Stomach (tissue), 9 donors: ENCODE measurements around the gene TRPV3. TPM values are rescaled to one million over a fixed set of nuclear protein-coding genes. Genes with fewer than 3 reads are reported as not detected.
"Not testable (repeated sequence)": the region's sequence is repeated elsewhere in the genome, so short reads cannot be mapped to it uniquely, and the experiment has no call there.

Experiments used
- DNase-seq, 2 donors: peaks; one replicate each; pipeline versions ENCODE4 v3.0.0 to v3.0.0-alpha.2; 2013 to 2019
- H3K27ac ChIP-seq, 5 donors: fragments of 200-600 bp in 4 of 5; sonication (generic) in 4 of 5; one replicate each; pipeline ENCODE4 v1.5.1; 2013 to 2019; ENCODE audit warnings: mild to moderate bottlenecking in 1 of 5, moderate library complexity in 1 of 5
- H3K27me3 ChIP-seq, 3 donors: fragments of 200-600 bp; sonication (generic); one replicate each; pipeline ENCODE4 v1.5.1; 2017 to 2019; ENCODE audit warnings: mixed run types in 1 of 3
- H3K36me3 ChIP-seq, 4 donors: fragments of 200-600 bp; sonication (generic); 1 replicate in 3 of 4; 2 replicates in 1 of 4; pipeline ENCODE4 v1.5.1; 2016 to 2019
- H3K4me1 ChIP-seq, 4 donors: fragments of 200-600 bp; sonication (generic); one replicate each; pipeline ENCODE4 v1.5.1; 2016 to 2019
- H3K4me3 ChIP-seq, 4 donors: fragments of 200-600 bp; sonication (generic) in 3 of 4; one replicate each; pipeline ENCODE4 v1.5.1; 2016 to 2019; ENCODE audit warnings: mild to moderate bottlenecking in 1 of 4
- H3K9me3 ChIP-seq, 4 donors: fragments of 200-600 bp; sonication (generic); one replicate each; pipeline ENCODE4 v1.5.1; 2016 to 2019
- CTCF ChIP-seq, 7 experiments: fragments of 450-650 bp in 4 of 7; fragments of 200-600 bp in 3 of 7; sonication (generic) in 3 of 7; IDR thresholded peaks; one replicate each; pipeline ENCODE4 v1.5.1; 2016 to 2019; ENCODE audit warnings: antibody characterized with exemption in 7 of 7, control low read depth in 2 of 7, mild to moderate bottlenecking in 1 of 7
- POLR2AphosphoS5 ChIP-seq, 3 donors: sonication (generic); formaldehyde crosslinking; IDR thresholded peaks; one replicate each; pipeline ENCODE4 v1.6.1; 2016; ENCODE audit warnings: antibody characterized with exemption in 3 of 3
- WGBS, 5 donors: extraction: QIAGEN DNeasy Blood & Tissue Kit in 3 of 5; methylation state at CpG; one replicate each; pipeline versions ENCODE4 v1.1.5 to v1.1.7; 2013 to 2018; 5-methylcytosine and 5-hydroxymethylcytosine counted together
- intact Hi-C: fragments of 100-400 bp; cut with DNase I; formaldehyde crosslinking; loops from one replicate; pipeline ENCODE4 v1.15.1; 2023; ENCODE audit warnings: low total_unique reads
- polyA plus RNA-seq, 3 donors: library from polyadenylated mRNA; stranded (reverse); fragments of 200-250 nt; gene quantifications; one replicate each; pipeline ENCODE4 v1.2.3, GENCODE V29; 2013
- total RNA-seq, 5 donors: library from RNA; depleted of rRNA; stranded (reverse); fragments of >200 nt; gene quantifications; one replicate each; pipeline versions ENCODE4 v1.1.0 to v1.2.3, GENCODE V29; 2014 to 2016
- donor health status: healthy with polysubstance abuse.
- donor health status: Bipolar disorder and iron deficiency.
- donor health status: healthy.

The TRPV3 gene
- total and polyA plus RNA-seq, 8 donors: under 0.01 to 6.7 (median 0.33) TPM; not detected in 1

GRCh38 chr17:3469529-3469928 is 88.1 kb downstream of the TRPV3 start:
- no peak overlapping the region for H3K27ac ChIP-seq
- H3K9me3 ChIP-seq: no peaks in the 10 kb centered on the region
- no peak for DNase-seq
- no peaks in the 10 kb centered on the region for H3K27me3 ChIP-seq
- H3K4me3 ChIP-seq: no peak overlapping the region
- TF ChIP-seq POLR2AphosphoS5 (IDR thresholded peaks at IDR 0.05) (no peak), CTCF (IDR thresholded peaks at IDR 0.05) (no peak)
- intact Hi-C loops: no loop called here
- H3K4me1 ChIP-seq: peaks cover 0 to 8% (median 5%) of the 10 kb centered on the region in 4 donors
- no peaks in the 10 kb centered on the region for H3K36me3 ChIP-seq
- 46 to 72% (median 54%) methylated on average over 5 of the region's 5 CpGs for WGBS, 5 donors

GRCh38 chr17:3466355-3466754 is 91.3 kb downstream of the TRPV3 start:
- H3K9me3 ChIP-seq: not testable (repeated sequence)
- WGBS, 5 donors: 52 to 79% (median 62%) methylated on average over 1 of the region's 1 CpG

More at GRCh38 chr17:3466355-3466754, 91.3 kb downstream of the TRPV3 start:
- H3K4me1 ChIP-seq, H3K4me3 ChIP-seq, DNase-seq, intact Hi-C loops, H3K36me3 ChIP-seq, H3K27me3 ChIP-seq, H3K27ac ChIP-seq: not testable (repeated sequence)

Other genes with a start within 250 kb of the TRPV3 start
- gene OR3A2, start 171.5 kb downstream of the TRPV3 start, total RNA-seq: not detected
- not detected for gene OR3A2, start 171.5 kb downstream of the TRPV3 start, polyA plus RNA-seq
- not detected for gene OR1E1, start 159.4 kb downstream of the TRPV3 start, total RNA-seq
- not detected for gene OR1E1, start 159.4 kb downstream of the TRPV3 start, polyA plus RNA-seq
- gene OR3A3, start 146.4 kb downstream of the TRPV3 start, total RNA-seq: not detected
- not detected for gene OR3A3, start 146.4 kb downstream of the TRPV3 start, polyA plus RNA-seq
- not detected for gene OR1E2, start 124.0 kb downstream of the TRPV3 start, total RNA-seq
- not detected for gene OR1E2, start 124.0 kb downstream of the TRPV3 start, polyA plus RNA-seq
- gene SPATA22, start 86.0 kb downstream of the TRPV3 start, total RNA-seq: 1 to 10 TPM in 1 of 5 donors, not detected in 4; 4.1 TPM
- gene SPATA22, start 86.0 kb downstream of the TRPV3 start, polyA plus RNA-seq: 1 to 10 TPM in 1 of 3 donors, not detected in 2; 1.1 TPM
- gene ASPA, start 81.8 kb downstream of the TRPV3 start, total RNA-seq: 1 to 10 TPM in 4 of 5 donors, not detected in 1; 2.7 to 7.3 (median 4.7) TPM
- 1 to 10 TPM in 2 of 3 donors, under 1 TPM in 1; 0.53 to 3.1 (median 2.2) TPM for gene ASPA, start 81.8 kb downstream of the TRPV3 start, polyA plus RNA-seq
- gene TRPV1, start 51.6 kb upstream of the TRPV3 start, total RNA-seq: 10 to 100 TPM in 4 of 5 donors, 1 to 10 TPM in 1; 3.9 to 71.8 (median 19.4) TPM
- 1 to 10 TPM in 2 of 3 donors, under 1 TPM in 1; 0.92 to 4.2 (median 3.1) TPM for gene TRPV1, start 51.6 kb upstream of the TRPV3 start, polyA plus RNA-seq
- gene SHPK, start 78.4 kb upstream of the TRPV3 start, total RNA-seq: 10 to 100 TPM; 10.5 to 29.4 (median 12.3) TPM
- 1 to 10 TPM; 4.9 to 5.5 (median 5.1) TPM for gene SHPK, start 78.4 kb upstream of the TRPV3 start, polyA plus RNA-seq
- 10 to 100 TPM; 10.5 to 74.5 (median 18.0) TPM for gene CTNS, start 78.9 kb upstream of the TRPV3 start, total RNA-seq
- gene CTNS, start 78.9 kb upstream of the TRPV3 start, polyA plus RNA-seq: 1 to 10 TPM; 4.0 to 9.2 (median 5.4) TPM
- gene TAX1BP3, start 110.8 kb upstream of the TRPV3 start, total RNA-seq: 100 to 1,000 TPM in 4 of 5 donors, 10 to 100 TPM in 1; 52.7 to 229 (median 108) TPM
- gene TAX1BP3, start 110.8 kb upstream of the TRPV3 start, polyA plus RNA-seq: 100 to 1,000 TPM; 114 to 267 (median 235) TPM
- gene EMC6, start 111.0 kb upstream of the TRPV3 start, total RNA-seq: 10 to 100 TPM in 2 of 5 donors, 1 to 10 TPM in 1, not detected in 2; 2.6 to 28.6 (median 19.1) TPM
- 10 to 100 TPM; 60.2 to 75.6 (median 75.3) TPM for gene EMC6, start 111.0 kb upstream of the TRPV3 start, polyA plus RNA-seq
- gene P2RX5, start 138.3 kb upstream of the TRPV3 start, total RNA-seq: 10 to 100 TPM in 1 of 5 donors, 1 to 10 TPM in 3, not detected in 1; 3.7 to 37.5 (median 7.1) TPM
- gene P2RX5, start 138.3 kb upstream of the TRPV3 start, polyA plus RNA-seq: 1 to 10 TPM in 2 of 3 donors, not detected in 1; 1.1 to 7.1 TPM
- gene HASPIN, start 166.1 kb upstream of the TRPV3 start, total RNA-seq: under 1 TPM in 3 of 5 donors, not detected in 2; 0.55 to 0.89 (median 0.87) TPM
- under 1 TPM in 2 of 3 donors, not detected in 1; 0.30 to 0.68 TPM for gene HASPIN, start 166.1 kb upstream of the TRPV3 start, polyA plus RNA-seq
- gene ITGAE, start 243.4 kb upstream of the TRPV3 start, total RNA-seq: 10 to 100 TPM in 3 of 5 donors, 1 to 10 TPM in 2; 4.5 to 39.4 (median 13.6) TPM
- gene ITGAE, start 243.4 kb upstream of the TRPV3 start, polyA plus RNA-seq: 10 to 100 TPM; 36.9 to 66.8 (median 55.9) TPM